K562 (cell line): ENCODE results near the gene TMC1. TPM values are rescaled to one million over a fixed set of nuclear protein-coding genes. Genes with fewer than 3 reads are reported as not detected.

Source experiments
- ATAC-seq: fragments of 200-7000 bp; cut with Tn5 transposase; 3 replicates; pipeline ENCODE4 v1.9.1; 2020; ENCODE audit warnings: moderate library complexity
- BruUV-seq: library from RNA; stranded (reverse); fragments of 400-500 nt; replicated peaks from 2 replicates; lab custom pipeline; 2021; lab: Mats Ljungman, UMichigan
- CTCF ChIA-PET: fragments of 300-600 bp; formaldehyde crosslinking; extraction: SDS; loops from one replicate; lab custom pipeline; 2021; ENCODE audit warnings: low intra/inter-chr PET ratio; lab: Yijun Ruan, JAX
- POLR2A ChIA-PET: fragments of 300-600, 350-650 bp; sonication (Branson Sonifier 250); formaldehyde crosslinking; extraction: SDS; loops from one replicate; lab custom pipeline; 2021; ENCODE audit warnings: antibody characterized with exemption, inconsistent platforms; lab: Yijun Ruan, JAX
- DNase-seq, 4 experiments: peaks; one replicate each; pipeline versions ENCODE4 v3.0.0 to v3.0.0-alpha.2; 2011 to 2018; ENCODE audit warnings: low spot score in 3 of 4, mixed read lengths in 3 of 4; ENCODE audit errors: extremely low read depth in 1 of 4
- FAIRE-seq: peaks from 2 replicates; lab custom pipeline; 2011; peaks lifted over from hg19 to GRCh38; lab: Jason Lieb, UNC
- H2AFZ ChIP-seq: 2 replicates; pipeline ENCODE4 v1.6.0; 2011; ENCODE audit warnings: low read depth, low read length, control low read depth, inconsistent platforms
- H3K27ac ChIP-seq: fragments of 200-600 bp; 3 replicates; pipeline ENCODE4 v1.8.0; 2011; ENCODE audit warnings: low read depth, mild to moderate bottlenecking, control low read depth, inconsistent platforms, low read length, moderate library complexity, mixed read lengths; ENCODE audit errors: extremely low read depth
- H3K27me3 ChIP-seq, 2 experiments: fragments of 300-600 bp in 1 of 2; 2 replicates in 1 of 2; 3 replicates in 1 of 2; pipeline versions ENCODE4 v1.6.0 to v1.8.0; 2011; ENCODE audit warnings: inconsistent platforms in 2 of 2, low read length in 2 of 2, mild to moderate bottlenecking in 1 of 2, mixed read lengths in 1 of 2, moderate library complexity in 1 of 2; ENCODE audit not compliant: control insufficient read depth in 2 of 2, insufficient read depth in 2 of 2
- H3K36me3 ChIP-seq: fragments of 300-600 bp; 3 replicates; pipeline ENCODE4 v1.8.0; 2011; ENCODE audit warnings: mild to moderate bottlenecking, low read length, inconsistent platforms; ENCODE audit not compliant: control insufficient read depth, insufficient read depth
- H3K4me1 ChIP-seq, 2 experiments: fragments of 200-600 bp in 1 of 2; replicated peaks in 1 of 2; 2 replicates in 1 of 2; 3 replicates in 1 of 2; pipeline versions ENCODE4 v1.5.1 to v1.8.0; 2011; ENCODE audit warnings: inconsistent platforms in 2 of 2, low read length in 2 of 2, mild to moderate bottlenecking in 1 of 2, mixed read lengths in 1 of 2, moderate library complexity in 1 of 2; ENCODE audit not compliant: control insufficient read depth in 2 of 2, insufficient read depth in 2 of 2
- H3K4me2 ChIP-seq: 2 replicates; pipeline ENCODE4 v1.6.1; 2011; ENCODE audit warnings: low read length, control low read depth, inconsistent platforms, mixed read lengths; ENCODE audit not compliant: insufficient read depth
- H3K4me3 ChIP-seq: fragments of 200-600 bp; sonication (generic), shearing (Covaris generic); 2 replicates; pipeline ENCODE4 v1.5.1; 2016; ENCODE audit warnings: control low read depth, inconsistent platforms
- H3K79me2 ChIP-seq: fragments of 200-600 bp; 3 replicates; pipeline ENCODE4 v1.8.0; 2011; ENCODE audit warnings: low read length, inconsistent platforms; ENCODE audit not compliant: control insufficient read depth, insufficient read depth
- H3K9ac ChIP-seq, 2 experiments: 2 replicates each; pipeline versions ENCODE4 v1.6.0 to v1.6.1; 2011; ENCODE audit warnings: low read depth in 2 of 2, low read length in 2 of 2, control low read depth in 1 of 2, inconsistent platforms in 1 of 2, mild to moderate bottlenecking in 1 of 2, mixed read lengths in 1 of 2; ENCODE audit not compliant: insufficient read depth in 1 of 2
- H3K9me1 ChIP-seq: one replicate; pipeline ENCODE4 v1.6.0; 2011; ENCODE audit warnings: inconsistent platforms, mild to moderate bottlenecking, low read length, moderate library complexity; ENCODE audit not compliant: control insufficient read depth, insufficient read depth
- H3K9me3 ChIP-seq: replicated peaks from 2 replicates; pipeline ENCODE4 v1.5.1; 2011; ENCODE audit warnings: low read depth, low read length, inconsistent platforms; ENCODE audit not compliant: control insufficient read depth, insufficient read depth
- H4K20me1 ChIP-seq: replicated peaks from 2 replicates; pipeline ENCODE4 v1.6.1; 2011; ENCODE audit warnings: low read length, inconsistent platforms, mixed read lengths; ENCODE audit not compliant: control insufficient read depth, insufficient read depth
- ADNP ChIP-seq: fragments of 200-800 bp; sonication (Bioruptor generic); IDR thresholded peaks from 2 replicates; pipeline ENCODE4 v1.6.1; 2016; ENCODE audit warnings: missing genetic modification characterization, missing compliant biosample characterization
- ATF6 ChIP-seq: sonication (generic); formaldehyde crosslinking; IDR thresholded peaks from 2 replicates; pipeline ENCODE4 v1.4.0; 2020; ENCODE audit warnings: mild to moderate bottlenecking, missing genetic modification reagents
- CBX3 ChIP-seq, 2 experiments: IDR thresholded peaks; 1 replicate in 1 of 2; 2 replicates in 1 of 2; pipeline ENCODE4 v1.6.1; 2012; ENCODE audit warnings: inconsistent platforms in 2 of 2, low read length in 2 of 2, borderline replicate concordance in 1 of 2, control low read depth in 1 of 2
- DIDO1 ChIP-seq: fragments of 450-650 bp; IDR thresholded peaks from 2 replicates; pipeline ENCODE4 v1.6.1; 2016; ENCODE audit warnings: low read depth, missing biosample characterization, missing genetic modification characterization
- EP300 ChIP-seq: IDR thresholded peaks from 2 replicates; pipeline ENCODE4 v1.6.1; 2012; ENCODE audit warnings: low read length, improper control_type of control experiment
- EP400 ChIP-seq: fragments of 450-650 bp; IDR thresholded peaks from 2 replicates; pipeline ENCODE4 v1.6.1; 2017; ENCODE audit warnings: antibody characterized with exemption, mild to moderate bottlenecking, moderate library complexity
- GABPB2 ChIP-seq: fragments of 250-450 bp; sonication (Bioruptor Pico); conservative IDR thresholded peaks from 2 replicates; pipeline ENCODE4 v1.5.1; 2021; ENCODE audit warnings: mild to moderate bottlenecking
- GATAD2B ChIP-seq: fragments of 450-650 bp; IDR thresholded peaks from 2 replicates; pipeline ENCODE4 v1.6.1; 2017; ENCODE audit warnings: mild to moderate bottlenecking, borderline replicate concordance
- HDAC8 ChIP-seq: fragments of 450-650 bp; IDR thresholded peaks from 2 replicates; pipeline ENCODE4 v1.6.1; 2016; ENCODE audit warnings: mild to moderate bottlenecking, missing genetic modification characterization, moderate library complexity, missing compliant biosample characterization
- MXI1 ChIP-seq: IDR thresholded peaks from 2 replicates; pipeline ENCODE4 v1.6.1; 2011; ENCODE audit warnings: low read depth, mild to moderate bottlenecking, improper control_type of control experiment, low read length
- POLR3G ChIP-seq: IDR thresholded peaks from 2 replicates; pipeline ENCODE4 v1.6.1; 2011; ENCODE audit not compliant: insufficient read length, insufficient replicate concordance; ENCODE audit errors: extremely low read depth
- SREBF2 ChIP-seq: sonication (generic); formaldehyde crosslinking; IDR thresholded peaks from 2 replicates; pipeline ENCODE4 v1.4.0; 2020; ENCODE audit warnings: mild to moderate bottlenecking, missing genetic modification reagents
- TSC22D4 ChIP-seq: fragments of 450-650 bp; IDR thresholded peaks from 2 replicates; pipeline ENCODE4 v1.6.1; 2016; ENCODE audit warnings: missing genetic modification characterization, missing biosample characterization, control low read depth
- ZKSCAN3 ChIP-seq: fragments of 250-450 bp; sonication (Bioruptor Pico); IDR thresholded peaks from 2 replicates; pipeline ENCODE4 v1.4.0; 2020
- ZNF165 ChIP-seq: fragments of 250-450 bp; sonication (Bioruptor Pico); IDR thresholded peaks from 2 replicates; pipeline ENCODE4 v1.4.0; 2020; ENCODE audit warnings: borderline replicate concordance
- ZNF280B ChIP-seq: fragments of 250-450 bp; sonication (Bioruptor Pico); IDR thresholded peaks from 2 replicates; pipeline ENCODE4 v1.5.1; 2021; ENCODE audit warnings: mild to moderate bottlenecking
- ZNF311 ChIP-seq: fragments of 250-450 bp; sonication (Bioruptor Pico); IDR thresholded peaks from 2 replicates; pipeline ENCODE4 v1.4.0; 2020; ENCODE audit warnings: mild to moderate bottlenecking, moderate library complexity
- ZNF551 ChIP-seq: fragments of 250-450 bp; sonication (Bioruptor Pico); IDR thresholded peaks from 2 replicates; pipeline ENCODE4 v1.5.0; 2021; ENCODE audit warnings: mild to moderate bottlenecking, moderate library complexity
- WGBS: fragments of 100-300 bp; shearing (Covaris generic); methylation state at CpG from one replicate; pipeline ENCODE4 v1.1.6; 2016; ENCODE audit warnings: low coverage, mixed read lengths; ENCODE audit not compliant: insufficient coverage; ENCODE audit errors: missing lambda C conversion rate; 5-methylcytosine and 5-hydroxymethylcytosine counted together
- in situ Hi-C: fragments of 300-500 bp; cut with MboI; formaldehyde crosslinking; loops from 4 replicates; pipeline ENCODE4 v1.15.0; 2018; ENCODE audit warnings: inconsistent platforms, mixed read lengths
- intact Hi-C: fragments of 100-400 bp; cut with micrococcal nuclease; formaldehyde crosslinking; loops from 2 replicates; pipeline ENCODE4 v1.14.2; 2022
- polyA plus RNA-seq, 8 experiments: library from polyadenylated mRNA; depleted of rRNA in 4 of 8; stranded (reverse) in 5 of 8; unstranded in 3 of 8; fragments of >200 nt; fragmentation: Nextera tagmentation in 2 of 8; fragmentation: Illumina TruSeq in 1 of 8; extraction: Ambion mirVana in 2 of 8; extraction: Trizol in 1 of 8; gene quantifications; 2 replicates each; pipeline versions ENCODE4 v1.2.1 to v1.2.3, GENCODE V29; 2011 to 2014; ENCODE audit warnings: inconsistent platforms in 1 of 8, missing spikeins in 1 of 8
- total RNA-seq, 7 experiments: library from RNA; depleted of rRNA in 6 of 7; stranded (reverse); fragments of >200 nt in 6 of 7; fragmentation: Illumina TruSeq in 2 of 7; extraction: Trizol in 2 of 7; gene quantifications; 2 replicates each; pipeline versions ENCODE4 v1.2.1 to v1.2.3, GENCODE V29; 2011 to 2021; ENCODE audit warnings: low replicate concordance in 1 of 7
- TF ChIP-seq, protein P1 (sequence below): sonication (generic); formaldehyde crosslinking; IDR thresholded peaks from 2 replicates; pipeline ENCODE4 v1.8.0; 2022; ENCODE audit warnings: missing genetic modification reagents, mild to moderate bottlenecking, moderate library complexity, borderline replicate concordance

The TMC1 gene
- total and polyA plus RNA-seq, 9 of the 15 experiments (the other 6 are each of a cell fraction or from before 2014, with no cell fraction given), result 0.10 to 0.15 TPM; not detected in 7

DNA sequence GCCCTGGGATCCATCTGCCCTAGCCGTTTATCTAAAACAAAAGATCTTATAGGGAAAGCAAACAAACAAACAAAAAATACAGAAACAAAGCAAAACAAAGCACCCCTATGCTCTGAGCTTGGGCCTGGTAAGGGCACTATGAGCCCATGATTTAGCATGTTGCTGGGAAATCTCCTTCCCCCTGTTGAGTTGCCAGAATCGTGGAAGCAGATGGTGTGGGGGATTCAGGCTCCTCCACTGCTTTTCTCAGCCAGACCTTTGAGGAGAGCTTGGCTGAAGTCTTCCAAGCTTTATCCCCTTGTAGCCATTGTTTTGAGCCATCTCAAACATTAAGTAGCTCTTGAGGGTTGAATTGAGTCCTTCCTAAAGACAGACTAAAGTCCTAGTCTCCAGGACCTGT is 29.9 kb downstream of the TMC1 start:
- no peaks in the 10 kb centered on the region for H3K79me2 ChIP-seq
- no peaks in the 10 kb centered on the region for H3K9me1 ChIP-seq
- no peaks in the 10 kb centered on the region for H3K27me3 ChIP-seq
- H3K36me3 ChIP-seq, result no peaks in the 10 kb centered on the region
- H3K9me3 ChIP-seq, result no peaks in the 10 kb centered on the region
- POLR2A ChIA-PET, result no interaction called here
- intact Hi-C loops (no loop called here), in situ Hi-C loops (no loop called here)
- DNase-seq (no peak), FAIRE-seq (no peak), ATAC-seq (no peak)
- no peak overlapping the region for H3K4me3 ChIP-seq
- CTCF ChIA-PET, result no interaction called here
- WGBS, result 6% methylated on average over 2 of the region's 2 CpGs
- TF ChIP-seq ZNF280B (CRISPR knock-in tag) (no peak), POLR3G (no peak), ADNP (no peak), SREBF2 (CRISPR knock-in tag) (no peak), EP400 (no peak), EP300 (no peak), ZKSCAN3 (CRISPR knock-in tag) (no peak), ZNF551 (no peak), MXI1 (no peak), ZNF165 (CRISPR knock-in tag) (no peak), CBX3 (IDR thresholded peaks at IDR 0.05; ENCODE audit: borderline replicate concordance in 1 of 2, low read length in 2 of 2) (no peak), DIDO1 (tag) (no peak), TSC22D4 (tag) (no peak), HDAC8 (tag) (no peak), GABPB2 (no peak), ZNF311 (CRISPR knock-in tag) (no peak), ATF6 (no peak), GATAD2B (no peak)
- TF ChIP-seq, protein P1, sequence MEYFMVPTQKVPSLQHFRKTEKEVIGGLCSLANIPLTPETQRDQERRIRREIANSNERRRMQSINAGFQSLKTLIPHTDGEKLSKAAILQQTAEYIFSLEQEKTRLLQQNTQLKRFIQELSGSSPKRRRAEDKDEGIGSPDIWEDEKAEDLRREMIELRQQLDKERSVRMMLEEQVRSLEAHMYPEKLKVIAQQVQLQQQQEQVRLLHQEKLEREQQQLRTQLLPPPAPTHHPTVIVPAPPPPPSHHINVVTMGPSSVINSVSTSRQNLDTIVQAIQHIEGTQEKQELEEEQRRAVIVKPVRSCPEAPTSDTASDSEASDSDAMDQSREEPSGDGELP (CRISPR knock-in tag), result no peak
- no peaks in the 10 kb centered on the region for H4K20me1 ChIP-seq
- H3K4me2 ChIP-seq, result no peak overlapping the region
- no TSS peak for BruUV-seq
- H2AFZ ChIP-seq, result peak overlapping the region; percentile 55; the same call in 1 of the 2 replicates
- H3K9ac ChIP-seq, result no peak overlapping the region
- H3K4me1 ChIP-seq, result no peaks in the 10 kb centered on the region; a peak in 1 of 5 replicates
- H3K27ac ChIP-seq, result no peak overlapping the region
